Sigmoid colon (tissue), 4 donors: ENCODE data around the gene LRRC3.

Experiments used
- CTCF ChIP-seq, 4 experiments: fragments of 450-650 bp in 3 of 4; fragments of 200-600 bp in 1 of 4; IDR thresholded peaks; one replicate each; pipeline ENCODE4 v1.5.1; 2016 to 2019; ENCODE audit warnings: antibody characterized with exemption in 4 of 4, mild to moderate bottlenecking in 3 of 4, moderate library complexity in 2 of 4
- EP300 ChIP-seq, 4 donors: sonication (generic); formaldehyde crosslinking; IDR thresholded peaks; one replicate each; pipeline ENCODE4 v1.6.1; 2017; ENCODE audit warnings: antibody characterized with exemption in 4 of 4

- no peak for TF ChIP-seq CTCF (IDR thresholded peaks at IDR 0.05)
- no peak for TF ChIP-seq EP300 (IDR thresholded peaks at IDR 0.05)
These were observed 25.4 kb upstream of the LRRC3 start for GRCh38 chr21:44429894-44430293.
